Activated T-cell treated with anti-CD3 and anti-CD28 coated beads, Interleukin-2, amount 50 U/mL, for 48 hours (primary cell): ENCODE results near the gene FCN1.

Experiments used
- DNase-seq, 2 experiments: peaks; one replicate each; pipeline ENCODE4 v3.0.0-alpha.2; 2020

Gene FCN1

DNA sequence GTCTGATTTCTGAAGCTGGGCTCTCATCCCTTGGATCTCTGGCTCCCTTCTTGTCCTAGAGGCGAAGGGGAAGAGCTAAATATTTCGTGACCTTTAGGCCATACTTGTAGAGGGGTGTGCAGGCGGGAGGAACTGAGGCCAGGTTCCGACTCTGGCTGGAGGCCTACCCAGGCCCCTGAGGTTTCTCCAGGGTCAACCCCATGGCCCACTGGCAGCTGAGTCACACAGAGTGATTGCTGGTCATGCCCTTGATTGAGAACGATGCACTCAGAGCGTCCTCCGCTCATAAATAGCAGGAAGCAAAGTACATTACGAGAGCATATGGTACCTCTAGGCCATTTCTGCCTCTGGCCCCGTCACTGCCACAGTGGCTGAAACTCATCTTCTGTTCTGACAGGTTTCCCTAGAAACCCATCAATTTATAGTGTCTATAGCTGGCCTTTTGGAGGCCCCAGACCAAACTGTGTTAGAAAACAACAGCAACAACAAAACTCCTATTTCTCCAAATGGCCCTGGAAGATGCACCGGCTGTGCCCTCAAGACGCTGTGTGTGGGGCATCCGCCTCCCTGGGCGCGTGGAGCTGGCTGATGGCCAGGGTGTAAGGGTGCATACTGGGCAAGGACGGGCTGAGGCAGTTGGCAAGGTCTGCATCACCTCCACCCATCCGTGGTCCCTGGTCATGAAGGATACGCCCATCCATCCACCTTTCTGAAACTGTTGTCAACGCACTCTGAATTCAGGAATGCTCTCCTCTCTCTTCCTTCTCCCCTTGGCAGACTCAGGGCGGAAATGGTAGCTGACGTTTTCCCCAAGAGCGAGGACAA is 32.9 kb upstream of the FCN1 start:
- no peak for DNase-seq

DNA sequence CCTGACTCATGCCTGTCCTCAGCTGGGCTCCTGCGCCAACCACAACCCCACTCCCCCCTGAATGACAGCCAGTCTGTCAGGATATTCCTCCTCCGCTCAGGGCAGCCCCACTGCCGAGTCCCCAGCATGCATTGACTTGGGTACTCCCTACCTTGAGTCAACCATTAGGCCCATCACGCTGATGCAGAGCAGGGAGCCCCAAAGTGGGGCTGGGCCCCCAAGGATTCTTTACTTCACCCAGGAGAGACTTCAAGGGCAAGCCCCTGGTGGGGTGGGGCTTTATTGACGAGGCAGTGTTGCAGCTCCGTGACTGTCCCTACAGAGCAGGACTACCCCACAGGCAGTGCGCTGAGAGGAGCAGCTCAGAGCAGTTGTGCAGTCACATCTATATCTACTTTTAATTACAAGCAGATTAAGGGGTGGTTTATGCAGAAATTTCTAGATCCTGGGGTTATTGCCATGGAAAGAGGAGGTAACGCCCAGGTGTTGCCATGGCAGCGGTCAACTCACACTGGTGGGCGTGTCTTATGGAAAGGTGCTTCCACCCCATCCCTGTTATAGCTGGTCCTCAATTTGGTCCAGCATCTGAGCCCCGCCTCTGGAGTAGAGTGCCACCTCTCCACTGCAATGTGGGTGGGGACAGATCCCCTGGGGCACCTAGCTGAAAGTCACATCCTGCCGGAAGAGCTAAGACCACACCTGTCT is 32.1 kb upstream of the FCN1 start:
- no peak for DNase-seq

DNA sequence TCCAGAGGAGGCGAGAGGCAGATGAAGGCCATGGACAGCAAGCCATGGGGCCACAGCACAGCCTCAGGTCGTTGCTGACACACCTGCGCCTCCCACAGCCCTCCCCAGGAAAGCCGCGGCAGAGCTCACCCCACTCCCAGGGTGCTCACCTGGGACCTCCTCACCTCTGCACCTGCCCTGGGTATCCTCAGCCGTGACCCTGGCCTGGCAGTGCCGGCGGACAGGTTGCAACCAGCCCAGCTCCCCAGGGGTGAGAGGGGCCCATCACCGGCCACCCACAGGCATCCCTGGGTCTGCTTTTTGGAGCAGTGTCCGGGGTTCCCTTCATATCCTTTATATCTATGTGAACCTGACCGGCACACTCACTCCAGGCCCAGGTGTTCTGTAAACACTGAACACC is 30.4 kb upstream of the FCN1 start:
- no peak for DNase-seq

DNA sequence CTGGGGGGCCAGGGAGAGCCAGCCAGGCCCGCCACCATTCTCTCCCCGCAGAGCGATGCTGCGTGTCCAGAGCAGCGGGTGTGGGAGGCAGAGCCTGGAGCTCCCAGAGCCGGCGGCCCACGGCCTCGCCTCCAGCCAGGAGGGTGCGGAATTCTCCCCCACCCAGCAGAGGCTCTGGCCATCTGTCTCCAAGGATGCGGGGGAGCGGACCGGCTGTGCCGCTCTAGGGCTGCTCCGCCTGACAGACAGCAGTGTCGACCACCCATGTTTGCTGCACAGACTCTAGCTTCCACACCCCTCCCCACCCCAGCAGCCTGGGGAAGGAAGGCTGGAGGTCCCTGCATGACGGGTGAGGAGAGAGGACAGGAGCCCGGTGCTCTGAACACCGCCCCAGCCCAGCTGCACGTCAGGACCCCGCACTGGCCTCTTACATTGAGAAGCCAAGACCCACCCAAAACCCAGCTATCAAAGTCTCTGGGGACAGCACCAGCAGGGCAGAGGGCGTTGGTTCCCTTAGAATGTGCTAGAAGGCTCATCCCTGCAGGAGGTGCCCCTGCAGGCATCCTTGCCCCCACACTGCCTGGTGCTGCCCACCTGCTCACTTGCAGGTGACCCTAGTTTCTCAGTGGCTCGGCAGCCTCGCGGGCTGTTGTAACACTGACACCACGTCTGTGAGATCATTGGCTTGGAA is 29.7 kb upstream of the FCN1 start:
- DNase-seq, result no peak

DNA sequence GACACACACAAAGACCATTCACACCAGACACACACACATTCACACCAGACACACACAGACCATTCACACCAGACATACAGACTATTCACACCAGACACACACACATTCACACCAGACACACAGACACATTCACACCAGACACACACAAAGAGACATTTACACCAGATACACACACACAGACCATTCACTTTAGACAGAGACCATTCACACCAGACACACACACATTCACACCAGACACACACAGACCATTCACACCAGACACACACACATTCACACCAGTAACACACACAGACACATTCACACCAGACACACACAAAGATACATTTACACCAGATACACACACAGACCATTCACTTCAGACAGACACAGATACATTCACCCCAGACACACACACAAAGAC is 29.0 kb upstream of the FCN1 start:
- no peak for DNase-seq

DNA sequence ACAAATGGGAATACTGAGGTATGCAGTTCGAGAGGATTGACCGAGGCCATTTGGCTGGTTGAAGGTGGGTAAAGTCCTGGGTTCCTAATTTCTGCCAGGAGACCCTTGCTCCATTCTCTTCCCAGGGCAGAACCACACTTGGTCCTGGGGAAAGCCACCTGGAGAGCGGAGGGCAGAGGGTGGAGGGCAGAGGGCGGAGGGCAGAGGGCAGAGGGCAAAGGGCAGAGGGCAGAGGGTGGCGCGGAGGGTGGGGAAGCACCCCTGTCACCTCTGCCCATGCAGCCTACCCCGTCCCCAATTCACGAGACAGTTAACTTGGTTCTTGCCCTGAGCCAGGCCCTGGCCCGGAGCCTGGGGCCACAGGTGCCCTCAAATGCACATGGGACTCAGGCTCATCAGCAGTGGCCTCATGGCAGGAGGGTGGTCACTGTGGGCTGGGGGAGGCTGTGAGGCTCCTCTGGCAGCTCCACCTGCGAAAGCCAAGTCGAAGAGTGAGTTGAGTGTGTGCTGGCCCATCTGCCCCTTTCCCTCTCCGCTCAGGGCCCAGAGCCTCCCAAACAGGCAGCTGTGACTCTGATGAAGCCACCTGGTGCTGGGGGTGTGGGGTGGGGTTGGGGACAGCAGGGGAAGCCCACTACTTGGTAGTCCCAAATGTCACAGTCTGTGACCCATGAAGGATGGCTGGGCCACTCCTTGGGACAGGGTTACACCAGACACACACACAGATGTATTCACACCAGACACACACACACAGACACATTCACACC is 28.0 kb upstream of the FCN1 start:
- DNase-seq, result no peak

DNA sequence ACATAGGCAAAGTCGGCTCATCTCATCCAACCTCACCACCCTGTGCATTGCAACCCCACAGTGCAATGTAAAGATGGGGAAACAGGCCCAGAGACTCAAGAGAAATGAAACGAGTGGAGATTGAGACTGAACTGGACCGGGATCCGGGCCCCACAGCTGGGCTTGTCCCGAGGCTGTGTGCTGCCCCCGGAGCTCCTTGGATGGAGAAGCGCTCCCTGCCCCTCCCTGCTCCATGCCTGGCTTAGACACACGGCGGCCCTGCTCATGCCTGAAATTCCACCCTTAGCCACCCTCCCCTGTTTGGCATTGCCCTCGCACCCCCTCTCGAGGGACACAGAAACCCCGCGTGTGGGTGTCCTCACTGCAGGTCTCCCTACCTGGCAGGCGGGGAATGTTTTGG is 27.2 kb upstream of the FCN1 start:
- no peak for DNase-seq

DNA sequence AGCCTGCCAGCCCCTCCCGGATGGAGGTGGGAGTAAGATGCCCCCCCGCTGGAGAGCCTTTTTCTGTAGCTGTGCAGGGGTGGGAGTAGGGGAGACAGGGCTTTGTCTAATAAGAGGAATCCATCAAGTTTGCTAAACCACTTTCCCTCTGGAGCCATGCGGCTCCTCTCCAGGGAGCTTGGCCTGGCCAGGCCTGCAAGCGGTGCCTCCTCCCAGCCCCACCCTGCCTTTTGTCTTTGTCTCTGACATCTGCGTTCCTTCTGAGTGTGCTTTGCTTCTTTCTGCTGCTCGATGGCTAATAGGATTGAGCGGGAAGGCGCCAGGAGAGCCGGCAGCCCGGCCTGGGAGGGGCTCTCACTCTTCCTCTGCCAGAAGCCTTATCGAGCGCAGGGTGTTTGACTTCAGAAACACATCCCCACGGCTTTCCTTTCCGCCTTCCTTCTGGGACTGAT is 26.7 kb upstream of the FCN1 start:
- DNase-seq, result no peak

DNA sequence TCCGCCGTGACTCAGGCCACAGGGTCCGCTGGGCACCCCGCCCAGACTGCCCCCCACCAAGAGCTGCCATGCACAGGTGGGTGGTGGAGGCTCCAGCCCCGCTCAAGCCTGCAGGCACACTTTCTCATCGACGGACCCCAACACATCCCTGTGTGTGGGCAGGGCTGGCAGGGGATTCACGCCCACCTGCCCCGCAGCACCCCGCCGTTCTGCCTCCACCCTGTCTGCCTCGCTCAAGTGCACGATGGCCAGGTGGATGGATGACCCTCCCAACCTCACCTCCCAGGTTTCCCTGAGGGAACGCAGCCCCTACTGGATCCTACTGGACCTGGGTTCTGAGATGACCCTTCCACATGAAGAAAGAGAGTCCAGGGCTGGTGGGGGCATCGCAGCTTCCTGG is 26.1 kb upstream of the FCN1 start:
- no peak for DNase-seq

DNA sequence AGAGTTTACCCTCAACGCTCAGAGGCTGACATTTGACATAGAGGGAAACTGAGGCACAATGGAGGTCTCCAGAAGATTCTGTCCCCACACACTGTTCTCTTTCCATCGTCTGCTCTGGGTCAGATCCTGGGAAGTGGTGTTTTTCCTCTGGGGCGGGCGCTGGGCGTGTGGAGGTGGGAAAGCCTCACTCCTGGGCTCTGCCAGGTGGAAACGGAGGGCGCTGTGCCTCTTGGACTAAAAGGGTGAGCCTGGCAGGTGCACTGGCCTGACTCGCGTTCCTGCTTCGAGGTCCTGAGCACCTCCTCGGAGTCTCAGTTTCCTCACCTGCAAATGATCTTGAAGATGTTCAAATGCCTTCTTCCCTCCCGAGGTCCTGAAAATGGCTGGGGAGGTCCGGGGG is 25.7 kb upstream of the FCN1 start:
- DNase-seq, result no peak

DNA sequence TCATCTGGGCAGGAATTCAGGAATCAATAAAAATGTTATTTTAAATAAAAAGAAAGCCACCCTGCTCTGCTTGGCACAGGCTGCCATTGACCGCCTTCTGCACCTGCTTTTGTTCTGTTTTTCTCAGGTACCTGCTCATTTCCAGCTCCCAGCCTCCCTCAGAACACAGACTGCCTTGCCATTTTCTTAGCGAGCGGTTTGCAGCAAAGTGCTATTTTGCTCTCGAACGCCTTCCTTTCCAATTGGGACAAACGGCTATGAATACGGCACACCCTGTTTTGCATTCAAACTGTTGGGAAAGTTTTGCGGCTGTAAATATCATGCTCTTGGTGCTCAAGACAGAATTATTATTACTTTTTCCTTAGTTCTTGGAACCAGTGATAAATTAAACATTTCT is 25.1 kb upstream of the FCN1 start:
- DNase-seq, result no peak

DNA sequence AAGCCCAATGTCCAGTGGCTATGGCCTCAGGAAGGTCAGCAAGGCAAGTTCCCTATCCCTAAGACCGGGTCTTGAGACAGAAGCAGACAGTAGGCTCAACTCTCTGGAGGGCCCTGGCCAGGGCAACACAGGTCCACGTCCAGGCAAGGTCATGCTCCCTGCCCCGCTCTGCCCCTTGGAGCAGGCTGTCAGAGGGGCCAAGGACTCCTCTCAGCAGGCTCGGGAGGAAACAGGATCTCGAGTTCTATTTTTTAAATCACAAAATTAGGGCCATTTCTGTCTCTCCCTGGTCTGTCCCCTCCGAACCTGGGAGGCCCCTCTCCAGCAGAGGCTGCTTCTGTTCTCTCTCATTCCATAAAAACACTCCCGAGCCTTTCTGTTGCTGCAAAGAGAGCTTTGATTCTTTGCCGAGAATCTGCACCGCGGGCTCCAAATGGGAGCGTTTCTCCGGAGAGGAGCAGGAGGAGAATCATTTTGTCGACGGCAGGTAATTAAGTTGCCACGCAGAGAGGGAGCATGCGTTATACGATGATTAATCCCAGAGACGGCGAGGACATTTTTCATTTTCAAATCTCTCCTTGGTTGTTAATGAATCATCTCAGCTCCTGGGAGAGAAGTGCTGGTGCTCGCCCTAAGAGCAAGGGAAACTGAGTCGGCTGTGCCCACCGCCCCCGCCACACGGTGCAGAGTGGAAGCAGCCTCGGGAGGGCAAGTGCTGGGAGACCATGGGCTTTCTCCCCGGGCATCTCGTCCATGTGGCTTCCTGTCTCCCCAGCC is 24.5 kb upstream of the FCN1 start:
- no peak for DNase-seq

DNA sequence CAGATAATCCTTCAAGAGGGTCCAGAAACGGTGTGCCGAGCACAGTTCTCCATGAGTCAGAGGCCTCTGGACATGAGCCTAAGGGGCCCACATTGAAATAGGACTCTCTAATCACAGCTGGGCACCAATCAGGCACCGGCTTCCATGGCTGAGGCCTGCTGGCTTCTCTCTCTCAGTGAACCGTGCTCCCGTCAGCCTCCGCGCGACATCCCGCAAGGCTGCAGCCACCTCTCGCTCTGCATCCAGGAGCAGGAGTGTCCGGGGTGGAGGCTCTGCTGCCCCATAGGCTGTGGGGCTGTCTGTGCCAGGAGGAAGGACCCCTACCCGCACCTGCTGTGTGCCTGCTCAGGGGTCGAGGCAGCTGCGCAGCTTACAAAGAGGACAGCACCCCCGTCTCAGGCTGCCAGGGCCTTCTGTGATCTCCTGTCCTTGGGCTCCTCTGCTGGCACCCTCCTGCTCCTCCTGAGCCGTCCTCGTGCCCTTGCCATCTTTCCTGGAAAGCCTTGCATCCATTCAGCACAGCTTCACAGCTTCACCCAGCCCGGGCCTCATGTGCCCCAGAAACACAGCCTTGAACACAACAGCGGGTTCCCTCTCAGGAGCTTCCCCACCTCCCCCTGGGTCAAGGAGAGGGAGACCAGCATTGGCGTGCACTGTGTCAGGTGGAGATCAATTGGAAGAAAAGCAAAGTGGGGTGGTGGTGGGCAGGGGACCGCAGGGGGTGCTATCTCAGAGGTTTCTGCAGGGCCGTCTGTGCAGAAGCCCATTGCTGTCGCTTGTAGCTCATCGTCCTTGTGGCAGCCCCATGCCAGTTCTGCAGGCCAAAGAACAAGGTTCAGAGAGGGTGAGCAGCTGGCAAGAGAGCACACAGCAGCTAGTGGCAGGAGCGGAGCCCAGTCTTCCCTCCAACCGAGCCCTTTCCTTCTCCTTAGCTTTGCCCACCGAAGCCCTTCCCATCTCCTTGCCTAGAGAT is 22.8 kb upstream of the FCN1 start:
- no peak for DNase-seq

DNA sequence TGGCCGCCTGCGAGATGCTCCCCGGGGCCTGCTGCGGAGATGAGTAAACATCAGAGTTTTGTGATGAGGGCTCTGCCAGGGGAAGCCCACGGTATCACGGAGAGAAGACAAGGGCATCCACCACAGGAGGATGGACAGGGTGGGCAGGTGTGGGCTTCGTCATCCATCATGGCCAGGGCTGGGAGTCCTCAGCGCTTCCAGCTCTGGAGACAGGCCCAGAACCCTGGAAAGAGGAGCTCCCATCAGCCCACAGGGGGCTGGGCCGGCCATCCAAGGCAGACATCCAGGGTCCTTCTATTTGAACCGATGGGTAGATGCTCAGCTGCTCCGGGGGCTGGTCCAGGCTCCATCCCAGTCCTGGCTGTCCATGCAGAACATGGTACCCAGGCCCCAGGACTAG is 22.1 kb upstream of the FCN1 start:
- DNase-seq, result no peak

DNA sequence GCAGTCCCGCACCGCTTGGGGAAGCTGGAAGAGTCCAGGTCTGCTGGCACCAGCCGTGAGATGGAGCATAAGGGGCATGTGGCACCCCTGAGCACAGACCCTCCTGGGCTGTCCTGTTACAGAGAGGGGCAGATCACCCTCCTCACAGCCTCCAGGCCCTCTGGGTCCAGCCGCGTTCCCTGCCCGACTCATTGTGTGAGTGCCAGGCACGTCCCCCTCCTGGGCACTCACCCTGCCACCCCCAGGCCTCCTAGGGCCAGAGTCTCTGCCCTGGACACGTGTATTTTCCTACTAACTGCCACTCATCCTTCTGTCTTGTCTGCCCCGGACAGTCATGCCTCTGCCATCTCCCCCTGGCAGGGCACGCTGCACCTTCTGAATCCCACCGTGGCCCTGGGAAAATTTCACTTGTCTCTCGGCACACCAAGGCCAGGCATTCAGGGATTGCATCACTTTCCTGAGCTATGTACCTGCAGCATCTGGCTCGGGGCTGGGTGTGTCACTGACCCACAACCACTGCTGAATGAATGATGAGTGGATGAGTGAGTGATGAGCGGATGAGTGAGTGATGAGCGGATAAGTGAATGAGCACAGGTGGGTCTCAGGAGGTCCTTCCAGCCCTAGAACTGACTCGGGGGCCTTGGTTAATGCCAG is 21.5 kb upstream of the FCN1 start:
- DNase-seq, result no peak

DNA sequence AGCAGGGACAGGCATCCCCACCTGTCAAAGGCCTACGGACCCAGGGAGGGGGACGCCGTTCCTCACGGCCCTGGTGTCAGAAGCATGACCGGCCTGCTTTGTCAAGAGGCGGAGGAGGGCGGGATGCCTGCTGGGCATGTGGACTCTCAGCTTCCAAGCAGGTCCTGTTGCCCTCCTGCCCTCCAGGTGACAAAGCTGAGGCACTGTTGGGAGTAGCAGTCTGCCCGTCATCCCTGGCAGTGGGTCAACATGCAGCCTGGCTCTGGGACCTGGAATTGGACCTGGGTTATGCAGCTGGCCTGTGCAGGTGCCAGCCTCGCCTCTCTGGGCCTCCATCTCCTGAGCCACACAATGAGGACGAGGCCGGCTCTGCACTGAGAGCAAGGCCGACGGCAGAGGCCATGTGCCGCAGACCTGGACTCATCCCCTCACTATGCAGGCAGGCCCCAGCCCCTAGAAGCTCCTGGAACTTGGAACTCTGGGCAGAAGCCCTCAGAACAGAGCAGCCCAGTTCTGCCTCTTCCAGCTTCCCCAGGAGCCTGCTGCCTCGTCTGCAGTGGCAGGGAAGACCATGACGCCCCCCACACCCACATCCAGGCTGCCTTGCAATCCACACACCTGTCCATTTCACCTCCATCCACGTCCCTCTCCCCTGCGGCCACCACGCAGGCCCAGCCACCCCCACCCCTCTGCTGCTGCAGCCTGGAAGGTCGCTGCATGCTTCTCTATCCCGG is 20.8 kb upstream of the FCN1 start:
- DNase-seq, result no peak

DNA sequence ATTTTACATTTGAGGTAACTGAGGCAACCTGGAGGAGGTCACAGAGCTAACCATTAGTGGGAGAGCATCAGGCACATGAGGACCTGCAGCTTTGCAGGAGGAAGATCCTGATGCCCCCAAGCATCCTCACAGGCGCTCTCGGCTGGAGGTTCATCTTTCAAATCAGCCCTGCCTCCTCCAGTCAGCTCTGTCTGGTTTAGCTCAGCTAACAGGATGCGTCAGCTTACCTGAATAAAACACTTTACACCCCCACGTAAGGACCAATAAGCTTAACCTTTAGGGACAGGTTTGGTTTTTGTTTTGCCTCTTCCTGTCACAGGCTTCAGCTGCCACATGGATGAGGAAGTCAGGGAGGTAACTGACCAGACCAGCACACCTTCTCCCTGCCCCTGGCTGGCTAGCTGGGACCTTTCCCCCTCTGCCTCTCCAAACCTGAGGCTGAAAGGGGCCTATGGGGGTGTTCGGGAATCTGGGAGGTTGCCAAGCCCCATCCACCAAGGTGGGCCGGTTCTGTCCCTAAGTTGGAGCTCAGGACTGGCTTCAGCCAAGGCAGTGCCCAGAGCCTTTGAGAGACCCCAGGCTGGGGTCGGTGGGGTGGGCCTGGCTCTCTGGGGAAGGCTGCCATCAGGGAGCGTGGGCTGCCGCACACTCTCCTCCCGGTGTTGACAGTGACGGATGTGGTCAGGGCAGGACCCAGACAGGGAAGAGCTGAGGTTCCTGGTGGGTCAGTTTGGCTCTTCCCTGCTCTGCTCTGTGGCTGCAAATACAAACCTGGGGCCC is 20.0 kb upstream of the FCN1 start:
- DNase-seq, result no peak

DNA sequence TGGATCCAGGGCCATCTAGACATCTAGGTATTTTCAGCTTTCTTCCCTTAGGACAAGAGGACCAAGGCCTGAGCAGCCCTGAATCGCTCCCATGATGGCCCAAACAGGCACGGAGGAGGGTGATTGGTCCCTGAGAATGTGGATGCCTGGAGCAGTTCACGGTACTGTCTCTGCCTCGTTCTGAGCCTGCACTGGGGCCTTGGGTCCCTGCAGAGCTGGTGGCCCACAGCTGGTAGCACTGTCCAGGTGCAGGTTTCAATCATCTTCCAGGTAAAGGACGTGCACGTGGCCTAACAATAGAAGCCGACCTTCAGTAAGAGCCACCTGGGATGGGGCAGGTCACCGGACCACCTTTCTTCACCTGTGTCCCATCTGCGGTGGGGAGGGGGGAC is 19.4 kb upstream of the FCN1 start:
- no peak for DNase-seq
